GM12872 (cell line): ENCODE results near the gene ITPR3.

Experiments used
- TF ChIP-seq, protein P1 (sequence below): IDR thresholded peaks from 3 replicates; pipeline ENCODE4 v1.5.1; 2011; ENCODE audit warnings: low read depth, mild to moderate bottlenecking, low read length, moderate library complexity; ENCODE audit not compliant: insufficient read depth

ITPR3 gene

GRCh38 chr6:33683576-33684427 is 62.7 kb downstream of the ITPR3 start:
- TF ChIP-seq, protein P1, sequence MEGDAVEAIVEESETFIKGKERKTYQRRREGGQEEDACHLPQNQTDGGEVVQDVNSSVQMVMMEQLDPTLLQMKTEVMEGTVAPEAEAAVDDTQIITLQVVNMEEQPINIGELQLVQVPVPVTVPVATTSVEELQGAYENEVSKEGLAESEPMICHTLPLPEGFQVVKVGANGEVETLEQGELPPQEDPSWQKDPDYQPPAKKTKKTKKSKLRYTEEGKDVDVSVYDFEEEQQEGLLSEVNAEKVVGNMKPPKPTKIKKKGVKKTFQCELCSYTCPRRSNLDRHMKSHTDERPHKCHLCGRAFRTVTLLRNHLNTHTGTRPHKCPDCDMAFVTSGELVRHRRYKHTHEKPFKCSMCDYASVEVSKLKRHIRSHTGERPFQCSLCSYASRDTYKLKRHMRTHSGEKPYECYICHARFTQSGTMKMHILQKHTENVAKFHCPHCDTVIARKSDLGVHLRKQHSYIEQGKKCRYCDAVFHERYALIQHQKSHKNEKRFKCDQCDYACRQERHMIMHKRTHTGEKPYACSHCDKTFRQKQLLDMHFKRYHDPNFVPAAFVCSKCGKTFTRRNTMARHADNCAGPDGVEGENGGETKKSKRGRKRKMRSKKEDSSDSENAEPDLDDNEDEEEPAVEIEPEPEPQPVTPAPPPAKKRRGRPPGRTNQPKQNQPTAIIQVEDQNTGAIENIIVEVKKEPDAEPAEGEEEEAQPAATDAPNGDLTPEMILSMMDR: no peak

GRCh38 chr6:33684428-33684896 is 63.3 kb downstream of the ITPR3 start:
- TF ChIP-seq, protein P1: no peak

DNA sequence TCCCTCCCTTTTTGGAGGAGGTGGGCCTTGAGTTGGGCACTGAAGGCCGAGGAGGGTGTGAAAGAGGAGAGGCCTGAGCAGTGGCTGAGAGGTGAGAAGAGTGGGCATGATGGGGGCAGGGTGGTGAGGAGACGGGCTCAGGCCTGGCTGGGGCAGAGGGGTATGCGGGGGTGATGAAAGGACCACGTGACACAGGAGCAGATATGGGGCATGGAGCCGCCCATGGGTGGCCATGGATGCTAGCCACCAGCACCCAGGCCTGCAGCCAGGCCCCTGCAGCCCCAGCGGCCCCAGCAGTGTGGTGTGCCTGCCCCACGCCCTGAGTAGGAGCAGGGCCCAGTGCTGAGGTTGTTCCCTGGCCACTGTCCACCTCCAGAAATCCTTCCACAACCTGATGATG is 63.9 kb downstream of the ITPR3 start:
- TF ChIP-seq, protein P1: no peak

DNA sequence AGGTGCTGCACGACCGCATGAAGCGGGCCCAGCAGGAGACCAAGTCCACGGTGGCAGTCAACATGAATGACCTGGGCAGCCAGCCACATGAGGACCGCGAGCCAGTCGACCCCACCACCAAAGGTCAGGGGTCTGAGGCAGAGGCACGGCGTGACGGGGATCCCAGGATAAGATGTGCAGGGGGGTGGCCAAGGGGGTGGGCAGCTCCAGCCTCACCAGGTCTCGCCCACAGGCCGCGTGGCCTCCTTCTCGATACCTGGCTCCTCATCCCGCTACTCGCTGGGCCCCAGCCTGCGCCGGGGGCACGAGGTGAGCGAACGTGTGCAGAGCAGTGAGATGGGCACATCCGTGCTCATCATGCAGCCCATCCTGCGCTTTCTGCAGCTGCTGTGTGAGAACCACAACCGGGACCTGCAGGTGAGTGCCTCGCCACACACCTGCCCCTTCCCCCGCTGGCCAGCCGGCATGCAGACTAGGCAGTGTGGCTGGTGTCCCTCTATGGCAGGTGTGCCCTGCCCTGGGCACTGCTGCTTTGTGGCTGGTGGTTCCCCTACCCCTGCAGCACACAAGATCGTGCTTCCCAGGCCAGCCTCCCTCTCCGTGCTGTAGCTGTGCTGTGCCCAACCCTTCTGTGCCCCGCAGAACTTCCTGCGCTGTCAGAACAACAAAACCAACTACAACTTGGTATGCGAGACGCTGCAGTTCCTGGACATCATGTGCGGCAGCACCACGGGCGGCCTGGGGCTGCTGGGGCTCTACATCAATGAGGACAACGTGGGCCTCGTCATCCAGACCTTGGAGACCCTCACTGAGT is 64.5 kb downstream of the ITPR3 start:
- TF ChIP-seq, protein P1: no peak

DNA sequence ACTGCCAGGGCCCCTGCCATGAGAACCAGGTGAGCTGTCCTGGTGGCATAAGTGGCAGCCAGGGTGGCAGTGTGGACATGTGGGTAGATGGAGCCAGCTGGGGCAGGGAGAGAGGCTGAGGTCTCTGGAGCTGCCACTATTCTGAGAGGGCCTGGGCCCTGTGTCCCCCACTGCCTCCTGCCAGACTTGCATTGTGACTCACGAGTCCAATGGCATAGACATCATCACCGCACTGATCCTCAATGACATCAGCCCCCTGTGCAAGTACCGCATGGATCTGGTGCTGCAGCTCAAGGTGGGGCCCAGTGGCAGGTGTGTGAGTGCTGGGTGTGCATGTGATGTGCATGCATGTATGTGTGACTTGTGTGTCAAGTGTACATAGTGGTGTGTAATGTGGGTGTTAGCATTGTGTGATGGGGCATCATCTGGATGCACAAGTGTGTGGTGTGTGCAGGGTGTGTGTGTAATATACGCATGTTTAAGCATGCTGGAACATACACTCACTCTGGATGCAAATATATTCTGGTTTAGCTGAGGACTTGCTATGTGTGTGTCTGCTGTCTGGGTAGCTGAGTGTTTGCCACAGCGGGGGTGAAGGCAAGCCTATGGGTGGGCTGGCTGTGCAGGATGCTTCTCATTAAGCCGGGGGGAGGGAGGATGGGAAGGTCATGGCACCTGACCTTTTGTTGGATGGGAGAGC is 65.3 kb downstream of the ITPR3 start:
- TF ChIP-seq, protein P1: no peak

- TF ChIP-seq, protein P1: no peak
These were observed 66.2 kb downstream of the ITPR3 start for GRCh38 chr6:33686981-33687975.
